ENCODE measurements around the gene ASTN2.

DNA sequence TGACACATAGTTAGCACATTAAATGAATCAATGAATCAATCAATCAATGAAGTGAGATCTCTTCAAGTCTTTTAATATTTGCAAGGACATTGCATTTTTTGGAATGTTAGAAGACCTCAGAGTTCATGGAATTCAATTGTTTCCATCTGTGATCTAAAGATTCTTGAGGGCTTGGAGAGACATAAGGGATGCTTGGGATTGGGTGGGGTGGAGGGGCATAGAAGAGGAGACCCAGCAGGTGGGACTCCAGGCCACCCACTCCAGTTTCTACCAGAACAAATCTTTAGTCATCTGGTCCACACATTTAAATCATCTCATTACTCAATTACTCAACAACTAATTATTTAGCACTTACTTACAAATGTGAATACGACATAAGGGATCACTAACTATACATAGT lies 978.7 kb downstream of the ASTN2 start:
- TF ChIP-seq POLR2A (IDR thresholded peaks at IDR 0.05; ENCODE audit: low read length) (no peak), GATA1 (IDR thresholded peaks at IDR 0.05; ENCODE audit: low read depth, low read length) (no peak)

Measured in erythroblast (primary cell).